HCT116 (cell line): ENCODE measurements around the gene PAX6.

Source experiments
- CBX3 ChIP-seq: IDR thresholded peaks from 2 replicates; pipeline ENCODE4 v1.6.1; 2012; ENCODE audit warnings: low read depth
- EZH2 ChIP-seq: fragments of 200-600 bp; sonication (generic); IDR thresholded peaks from 2 replicates; pipeline ENCODE4 v1.6.1; 2017; ENCODE audit warnings: antibody characterized with exemption, mixed run types
- EZH2phosphoT487 ChIP-seq: fragments of 200-600 bp; IDR thresholded peaks from 2 replicates; pipeline ENCODE4 v1.6.1; 2018; ENCODE audit warnings: antibody characterized with exemption, borderline replicate concordance
- POLR2A ChIP-seq: IDR thresholded peaks from 2 replicates; pipeline ENCODE4 v1.7.0; 2011; ENCODE audit warnings: borderline replicate concordance; ENCODE audit not compliant: insufficient read depth, insufficient read length; ENCODE audit errors: extremely low read depth
- POLR2AphosphoS5 ChIP-seq: IDR thresholded peaks from 2 replicates; pipeline ENCODE4 v1.6.1; 2011; ENCODE audit warnings: mild to moderate bottlenecking, low read depth, low read length, moderate library complexity
- ZNF274 ChIP-seq: fragments of 200-500 bp; sonication (Bioruptor generic); IDR thresholded peaks from 2 replicates; pipeline ENCODE4 v1.6.1; 2014; ENCODE audit warnings: mild to moderate bottlenecking, low read depth, low read length, inconsistent platforms
- TF ChIP-seq, protein P1 (sequence below): IDR thresholded peaks from 2 replicates; pipeline ENCODE4 v1.6.1; 2012; ENCODE audit warnings: low read depth
- TF ChIP-seq, protein P2 (sequence below), 3 experiments: fragments of 200-600 bp in 1 of 3; sonication (generic) in 1 of 3; IDR thresholded peaks in 2 of 3; conservative IDR thresholded peaks in 1 of 3; 2 replicates each; pipeline ENCODE4 v1.5.1; 2012 to 2017; ENCODE audit warnings: low read depth in 2 of 3, low read length in 2 of 3, antibody characterized with exemption in 1 of 3, borderline replicate concordance in 1 of 3, control low read depth in 1 of 3, mild to moderate bottlenecking in 1 of 3, mixed read lengths in 1 of 3, mixed run types in 1 of 3, moderate library complexity in 1 of 3; ENCODE audit not compliant: insufficient read depth in 1 of 3

DNA sequence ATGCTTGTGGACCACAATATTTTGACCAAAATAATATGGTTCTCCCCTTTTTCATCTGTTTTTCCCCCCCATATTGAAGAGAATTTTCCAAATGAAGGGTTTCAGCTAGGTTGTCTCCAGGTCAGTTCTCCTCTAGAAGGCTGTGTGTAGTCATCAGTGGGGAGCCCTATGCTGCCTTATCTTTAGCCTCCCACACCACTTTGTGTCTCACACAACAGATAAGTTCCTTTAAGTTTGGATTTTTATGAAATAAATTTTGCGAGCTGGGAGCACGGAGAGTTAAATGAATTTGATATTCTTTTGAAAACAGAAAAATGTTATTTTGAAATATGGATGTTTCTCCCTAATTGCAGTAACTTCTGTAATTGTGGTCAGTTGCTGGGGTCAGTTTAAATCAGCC is 28.9 kb downstream of the PAX6 start:
- no peak for TF ChIP-seq EZH2
- no peak for TF ChIP-seq ZNF274
- TF ChIP-seq POLR2AphosphoS5 = no peak
- no peak for TF ChIP-seq EZH2phosphoT487
- TF ChIP-seq CBX3 = no peak
- TF ChIP-seq POLR2A = no peak
- TF ChIP-seq, protein P1, sequence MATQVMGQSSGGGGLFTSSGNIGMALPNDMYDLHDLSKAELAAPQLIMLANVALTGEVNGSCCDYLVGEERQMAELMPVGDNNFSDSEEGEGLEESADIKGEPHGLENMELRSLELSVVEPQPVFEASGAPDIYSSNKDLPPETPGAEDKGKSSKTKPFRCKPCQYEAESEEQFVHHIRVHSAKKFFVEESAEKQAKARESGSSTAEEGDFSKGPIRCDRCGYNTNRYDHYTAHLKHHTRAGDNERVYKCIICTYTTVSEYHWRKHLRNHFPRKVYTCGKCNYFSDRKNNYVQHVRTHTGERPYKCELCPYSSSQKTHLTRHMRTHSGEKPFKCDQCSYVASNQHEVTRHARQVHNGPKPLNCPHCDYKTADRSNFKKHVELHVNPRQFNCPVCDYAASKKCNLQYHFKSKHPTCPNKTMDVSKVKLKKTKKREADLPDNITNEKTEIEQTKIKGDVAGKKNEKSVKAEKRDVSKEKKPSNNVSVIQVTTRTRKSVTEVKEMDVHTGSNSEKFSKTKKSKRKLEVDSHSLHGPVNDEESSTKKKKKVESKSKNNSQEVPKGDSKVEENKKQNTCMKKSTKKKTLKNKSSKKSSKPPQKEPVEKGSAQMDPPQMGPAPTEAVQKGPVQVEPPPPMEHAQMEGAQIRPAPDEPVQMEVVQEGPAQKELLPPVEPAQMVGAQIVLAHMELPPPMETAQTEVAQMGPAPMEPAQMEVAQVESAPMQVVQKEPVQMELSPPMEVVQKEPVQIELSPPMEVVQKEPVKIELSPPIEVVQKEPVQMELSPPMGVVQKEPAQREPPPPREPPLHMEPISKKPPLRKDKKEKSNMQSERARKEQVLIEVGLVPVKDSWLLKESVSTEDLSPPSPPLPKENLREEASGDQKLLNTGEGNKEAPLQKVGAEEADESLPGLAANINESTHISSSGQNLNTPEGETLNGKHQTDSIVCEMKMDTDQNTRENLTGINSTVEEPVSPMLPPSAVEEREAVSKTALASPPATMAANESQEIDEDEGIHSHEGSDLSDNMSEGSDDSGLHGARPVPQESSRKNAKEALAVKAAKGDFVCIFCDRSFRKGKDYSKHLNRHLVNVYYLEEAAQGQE = no peak
- TF ChIP-seq, protein P2, sequence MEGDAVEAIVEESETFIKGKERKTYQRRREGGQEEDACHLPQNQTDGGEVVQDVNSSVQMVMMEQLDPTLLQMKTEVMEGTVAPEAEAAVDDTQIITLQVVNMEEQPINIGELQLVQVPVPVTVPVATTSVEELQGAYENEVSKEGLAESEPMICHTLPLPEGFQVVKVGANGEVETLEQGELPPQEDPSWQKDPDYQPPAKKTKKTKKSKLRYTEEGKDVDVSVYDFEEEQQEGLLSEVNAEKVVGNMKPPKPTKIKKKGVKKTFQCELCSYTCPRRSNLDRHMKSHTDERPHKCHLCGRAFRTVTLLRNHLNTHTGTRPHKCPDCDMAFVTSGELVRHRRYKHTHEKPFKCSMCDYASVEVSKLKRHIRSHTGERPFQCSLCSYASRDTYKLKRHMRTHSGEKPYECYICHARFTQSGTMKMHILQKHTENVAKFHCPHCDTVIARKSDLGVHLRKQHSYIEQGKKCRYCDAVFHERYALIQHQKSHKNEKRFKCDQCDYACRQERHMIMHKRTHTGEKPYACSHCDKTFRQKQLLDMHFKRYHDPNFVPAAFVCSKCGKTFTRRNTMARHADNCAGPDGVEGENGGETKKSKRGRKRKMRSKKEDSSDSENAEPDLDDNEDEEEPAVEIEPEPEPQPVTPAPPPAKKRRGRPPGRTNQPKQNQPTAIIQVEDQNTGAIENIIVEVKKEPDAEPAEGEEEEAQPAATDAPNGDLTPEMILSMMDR (IDR thresholded peaks at IDR 0.05 in 2 of 3, conservative IDR thresholded peaks at IDR 0.05 in 1 of 3; ENCODE audit: borderline replicate concordance in 1 of 3, insufficient read depth in 1 of 3, low read depth in 2 of 3, low read length in 2 of 3) = no peak
